Left ventricle myocardium superior (tissue), 1 donor: ENCODE data around the gene SPDYE17. TPM values are rescaled to one million over a fixed set of nuclear protein-coding genes. Genes with fewer than 3 reads are reported as not detected.
A peak's percentile ranks its signal among the peaks of the same experiment; 100 is the strongest.
"Not testable (repeated sequence)": the region's sequence is repeated elsewhere in the genome, so short reads cannot be mapped to it uniquely, and the experiment has no call there.

Experiments
- ATAC-seq: fragments of 200-7000 bp; cut with Tn5 transposase; one replicate; pipeline ENCODE4 v1.9.1; 2020; ENCODE audit warnings: mild to moderate bottlenecking, moderate library complexity
- DNase-seq: peaks from one replicate; pipeline ENCODE4 v3.0.0-alpha.2; 2020
- intact Hi-C: fragments of 100-400 bp; cut with micrococcal nuclease; formaldehyde crosslinking; loops from one replicate; pipeline ENCODE4 v1.11.0; 2022
- total RNA-seq: library from RNA; stranded (reverse); fragmentation: NEBNext Ultra II Directional; extraction: Animal tissue kit (Norgen Biotek cat#: 25700); gene quantifications from one replicate; pipeline ENCODE4 v1.2.1, GENCODE V29; 2021
- donor health status: DM: no; HTN: yes; CAD: no; lungs with severe emphysema.

Gene SPDYE17
- total RNA-seq, 1 donor from 2014 or later: not detected

- intact Hi-C loops, DNase-seq, ATAC-seq: not testable (repeated sequence)
Observed at GRCh38 chr7:77002104-77002503, 30.1 kb downstream of the SPDYE17 start.

GRCh38 chr7:76999474-77000107, 32.6 kb downstream of the SPDYE17 start:
- DNase-seq, intact Hi-C loops: not testable (repeated sequence)
- peak; percentile 41 for ATAC-seq

GRCh38 chr7:76998764-76999450, 33.3 kb downstream of the SPDYE17 start:
- peak; percentile 32 for ATAC-seq
- intact Hi-C loops, DNase-seq: not testable (repeated sequence)

- intact Hi-C loops: no loop called here
Observed at GRCh38 chr7:76998285-76998589, 33.9 kb downstream of the SPDYE17 start.

GRCh38 chr7:76997381-76998284, 34.5 kb downstream of the SPDYE17 start:
- DNase-seq (no peak), ATAC-seq (peak; percentile 16)
- intact Hi-C loops: no loop called here

More at GRCh38 chr7:76998285-76998589, 33.9 kb downstream of the SPDYE17 start:
- DNase-seq (no peak), ATAC-seq (no peak)

- DNase-seq, ATAC-seq, intact Hi-C loops: not testable (repeated sequence)
Observed at GRCh38 chr7:76996932-76997331, 35.2 kb downstream of the SPDYE17 start.

- ATAC-seq, DNase-seq, intact Hi-C loops: not testable (repeated sequence)
Observed at GRCh38 chr7:76994286-76994685, 37.9 kb downstream of the SPDYE17 start.

GRCh38 chr7:76993831-76994230, 38.3 kb downstream of the SPDYE17 start:
- intact Hi-C loops, DNase-seq, ATAC-seq: not testable (repeated sequence)

- DNase-seq, ATAC-seq, intact Hi-C loops: not testable (repeated sequence)
Observed at GRCh38 chr7:76992871-76993270, 39.3 kb downstream of the SPDYE17 start.

- ATAC-seq, intact Hi-C loops: not testable (repeated sequence)
Observed at GRCh38 chr7:76992204-76992603, 40.0 kb downstream of the SPDYE17 start.

GRCh38 chr7:76990202-76990601, 42.0 kb downstream of the SPDYE17 start:
- intact Hi-C loops, ATAC-seq, DNase-seq: not testable (repeated sequence)

More at GRCh38 chr7:76992204-76992603, 40.0 kb downstream of the SPDYE17 start:
- DNase-seq: not testable (repeated sequence)

- peak; percentile 11 for ATAC-seq
- DNase-seq, intact Hi-C loops: not testable (repeated sequence)
Observed at GRCh38 chr7:76985924-76986717, 46.0 kb downstream of the SPDYE17 start.

- DNase-seq, intact Hi-C loops: not testable (repeated sequence)
- peak; percentile 46 for ATAC-seq
Observed at GRCh38 chr7:76984784-76985136, 47.4 kb downstream of the SPDYE17 start.

- intact Hi-C loops, DNase-seq: not testable (repeated sequence)
- ATAC-seq: peak; percentile 83
Observed at GRCh38 chr7:76983937-76984783, 48.0 kb downstream of the SPDYE17 start.

- DNase-seq, ATAC-seq, intact Hi-C loops: not testable (repeated sequence)
Observed at GRCh38 chr7:76983333-76983732, 48.8 kb downstream of the SPDYE17 start.

- intact Hi-C loops, ATAC-seq: not testable (repeated sequence)
Observed at GRCh38 chr7:76982501-76982900, 49.7 kb downstream of the SPDYE17 start.

GRCh38 chr7:76981187-76981970, 50.8 kb downstream of the SPDYE17 start:
- DNase-seq, intact Hi-C loops, ATAC-seq: not testable (repeated sequence)

More at GRCh38 chr7:76982501-76982900, 49.7 kb downstream of the SPDYE17 start:
- DNase-seq: not testable (repeated sequence)
